Measurements from ENCODE around the gene TAS2R16.

Gene TAS2R16

DNA sequence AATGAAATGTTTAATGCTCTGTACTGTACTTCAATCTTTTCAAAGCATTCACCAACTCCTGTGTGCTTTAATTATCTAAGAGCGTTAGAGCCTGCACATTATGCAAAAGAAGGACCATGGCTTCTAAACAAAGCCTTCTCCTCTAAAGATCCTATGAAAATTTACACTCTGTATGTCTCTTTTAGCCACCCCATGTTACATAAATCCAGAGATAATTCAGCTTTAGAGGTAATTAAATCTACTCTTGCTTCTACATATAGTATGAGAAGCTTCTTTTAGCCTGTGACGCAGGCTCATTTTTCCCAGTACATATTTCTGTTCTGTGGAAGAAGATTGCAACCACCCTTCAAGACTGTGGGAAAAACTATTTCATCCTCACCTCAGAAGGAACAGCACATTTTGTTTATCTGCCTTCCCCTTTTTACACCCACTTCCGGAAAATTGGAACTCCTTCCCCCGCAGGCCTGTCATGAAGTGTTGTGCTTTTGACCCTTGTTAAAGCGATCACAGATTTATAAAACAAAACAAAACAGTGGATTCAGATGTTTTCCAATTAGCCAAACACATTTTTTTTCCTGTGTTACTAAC lies 8.1 kb upstream of the TAS2R16 start:
- H3K36me3 ChIP-seq (ENCODE audit: control insufficient read depth, low read length) = no peaks in the 10 kb centered on the region
- no peak overlapping the region for H3K4me3 ChIP-seq (ENCODE audit: low read length)
- no peaks in the 10 kb centered on the region for H3K4me1 ChIP-seq (ENCODE audit: control insufficient read depth, low read length)
- no peak for TF ChIP-seq EZH2phosphoT487 (IDR thresholded peaks at IDR 0.05; ENCODE audit: borderline replicate concordance, low read length)
- TF ChIP-seq, protein P1, sequence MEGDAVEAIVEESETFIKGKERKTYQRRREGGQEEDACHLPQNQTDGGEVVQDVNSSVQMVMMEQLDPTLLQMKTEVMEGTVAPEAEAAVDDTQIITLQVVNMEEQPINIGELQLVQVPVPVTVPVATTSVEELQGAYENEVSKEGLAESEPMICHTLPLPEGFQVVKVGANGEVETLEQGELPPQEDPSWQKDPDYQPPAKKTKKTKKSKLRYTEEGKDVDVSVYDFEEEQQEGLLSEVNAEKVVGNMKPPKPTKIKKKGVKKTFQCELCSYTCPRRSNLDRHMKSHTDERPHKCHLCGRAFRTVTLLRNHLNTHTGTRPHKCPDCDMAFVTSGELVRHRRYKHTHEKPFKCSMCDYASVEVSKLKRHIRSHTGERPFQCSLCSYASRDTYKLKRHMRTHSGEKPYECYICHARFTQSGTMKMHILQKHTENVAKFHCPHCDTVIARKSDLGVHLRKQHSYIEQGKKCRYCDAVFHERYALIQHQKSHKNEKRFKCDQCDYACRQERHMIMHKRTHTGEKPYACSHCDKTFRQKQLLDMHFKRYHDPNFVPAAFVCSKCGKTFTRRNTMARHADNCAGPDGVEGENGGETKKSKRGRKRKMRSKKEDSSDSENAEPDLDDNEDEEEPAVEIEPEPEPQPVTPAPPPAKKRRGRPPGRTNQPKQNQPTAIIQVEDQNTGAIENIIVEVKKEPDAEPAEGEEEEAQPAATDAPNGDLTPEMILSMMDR (IDR thresholded peaks at IDR 0.05; ENCODE audit: low read depth, low read length, poor library complexity, severe bottlenecking) = no peak
- H3K27ac ChIP-seq (ENCODE audit: low read depth, low read length) = no peak overlapping the region
- no peaks in the 10 kb centered on the region for H3K9me3 ChIP-seq (ENCODE audit: control insufficient read depth, insufficient read depth, low read length)
- H3K4me2 ChIP-seq (ENCODE audit: low read length) = no peak overlapping the region
- no peaks in the 10 kb centered on the region for H3K9me2 ChIP-seq (replicated peaks; ENCODE audit: control insufficient read depth, low read length)
- H4K20me1 ChIP-seq (ENCODE audit: control insufficient read depth, insufficient read depth, low read depth, low read length) = no peaks in the 10 kb centered on the region
- H3F3A ChIP-seq (ENCODE audit: control insufficient read depth, insufficient read depth) = no peaks in the 10 kb centered on the region
- no peaks in the 10 kb centered on the region for H3K27me3 ChIP-seq (ENCODE audit: control insufficient read depth, low read length)
- no peaks in the 10 kb centered on the region for H3K79me2 ChIP-seq (ENCODE audit: control insufficient read depth, low read length)

DNA sequence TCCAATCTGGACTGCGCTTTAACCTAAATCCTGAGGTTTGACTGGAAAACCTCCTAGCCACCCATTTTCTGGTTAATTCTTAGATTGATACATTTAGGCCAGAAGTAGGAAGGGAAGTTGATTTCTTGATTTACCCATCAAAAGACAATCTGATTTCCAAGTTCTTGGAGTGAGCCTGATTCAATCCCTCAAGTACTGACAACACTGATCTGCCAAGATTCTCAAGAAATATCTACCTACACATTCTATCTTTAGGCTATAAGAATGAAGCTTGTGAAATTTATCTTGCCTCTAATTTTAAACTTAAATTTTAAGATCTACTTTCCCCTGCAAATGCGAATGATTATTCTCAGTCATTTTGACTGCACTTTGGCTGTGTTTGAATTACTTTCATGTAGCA lies 5.9 kb downstream of the TAS2R16 start:
- Histone ChIP-seq H3K4me3 (ENCODE audit: low read length) (no peak overlapping the region), H3K27ac (ENCODE audit: low read depth, low read length) (no peak overlapping the region), H3K4me2 (ENCODE audit: low read length) (no peak overlapping the region), H3K9me3 (ENCODE audit: control insufficient read depth, insufficient read depth, low read length) (no peaks in the 10 kb centered on the region), H3K27me3 (ENCODE audit: control insufficient read depth, low read length) (no peaks in the 10 kb centered on the region), H3K9me2 (replicated peaks; ENCODE audit: control insufficient read depth, low read length) (no peaks in the 10 kb centered on the region), H3F3A (ENCODE audit: control insufficient read depth, insufficient read depth) (no peaks in the 10 kb centered on the region), H3K4me1 (ENCODE audit: control insufficient read depth, low read length) (no peaks in the 10 kb centered on the region), H3K36me3 (ENCODE audit: control insufficient read depth, low read length) (no peaks in the 10 kb centered on the region), H3K79me2 (ENCODE audit: control insufficient read depth, low read length) (no peaks in the 10 kb centered on the region), H4K20me1 (ENCODE audit: control insufficient read depth, insufficient read depth, low read depth, low read length) (no peaks in the 10 kb centered on the region)
- TF ChIP-seq EZH2phosphoT487 (IDR thresholded peaks at IDR 0.05; ENCODE audit: borderline replicate concordance, low read length) = no peak
- TF ChIP-seq, protein P1 (IDR thresholded peaks at IDR 0.05; ENCODE audit: low read depth, low read length, poor library complexity, severe bottlenecking) = no peak

DNA sequence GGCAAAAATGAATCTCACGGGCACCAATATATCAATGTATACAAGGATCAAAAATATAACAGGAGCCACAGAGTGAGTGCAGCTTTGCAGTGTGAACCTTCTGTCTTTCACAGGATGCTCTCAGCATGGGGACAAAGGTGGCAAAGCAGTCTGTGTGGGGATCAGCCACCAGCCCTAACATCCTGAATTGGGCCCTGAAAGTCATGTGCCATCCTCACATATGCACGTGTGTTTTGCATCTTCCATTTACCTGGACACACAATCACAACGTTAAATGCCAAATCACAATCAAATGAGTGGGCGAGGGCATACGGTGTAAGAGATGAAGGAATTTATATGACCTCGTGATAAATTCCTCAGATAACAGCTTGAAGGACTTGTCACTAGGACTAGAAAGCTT lies 6.5 kb downstream of the TAS2R16 start:
- TF ChIP-seq, protein P1 (IDR thresholded peaks at IDR 0.05; ENCODE audit: low read depth, low read length, poor library complexity, severe bottlenecking) = no peak
- TF ChIP-seq EZH2phosphoT487 (IDR thresholded peaks at IDR 0.05; ENCODE audit: borderline replicate concordance, low read length) = no peak
- no peaks in the 10 kb centered on the region for H3K9me3 ChIP-seq (ENCODE audit: control insufficient read depth, insufficient read depth, low read length)
- no peaks in the 10 kb centered on the region for H3K36me3 ChIP-seq (ENCODE audit: control insufficient read depth, low read length)

More for the DNA sequence above, 6.5 kb downstream of the TAS2R16 start:
- no peaks in the 10 kb centered on the region for H3K4me1 ChIP-seq (ENCODE audit: control insufficient read depth, low read length)
- no peaks in the 10 kb centered on the region for H3K27me3 ChIP-seq (ENCODE audit: control insufficient read depth, low read length)
- H3K4me3 ChIP-seq (ENCODE audit: low read length) = no peak overlapping the region
- no peak overlapping the region for H3K4me2 ChIP-seq (ENCODE audit: low read length)
- H3K79me2 ChIP-seq (ENCODE audit: control insufficient read depth, low read length) = no peaks in the 10 kb centered on the region
- H3F3A ChIP-seq (ENCODE audit: control insufficient read depth, insufficient read depth) = no peaks in the 10 kb centered on the region
- no peaks in the 10 kb centered on the region for H4K20me1 ChIP-seq (ENCODE audit: control insufficient read depth, insufficient read depth, low read depth, low read length)
- no peaks in the 10 kb centered on the region for H3K9me2 ChIP-seq (replicated peaks; ENCODE audit: control insufficient read depth, low read length)
- no peak overlapping the region for H3K27ac ChIP-seq (ENCODE audit: low read depth, low read length)
